VCaP (cell line): ENCODE measurements around the gene PCDHGC5.

Experiments
- H3K27ac ChIP-seq: fragments of 450-650 bp; 2 replicates; pipeline ENCODE4 v1.5.1; 2017
- CTCF ChIP-seq: fragments of 450-650 bp; conservative IDR thresholded peaks from 2 replicates; pipeline ENCODE4 v1.5.1; 2017; ENCODE audit warnings: mild to moderate bottlenecking, moderate library complexity

PCDHGC5 gene

GRCh38 chr5:141488591-141489561 lies at the start of gene PCDHGC5:
Gene PCDHGC5, plus strand, starts transcription at chr5:141489081. Its CDS starts 160 bp downstream, at chr5:141489241.
- no peak for TF ChIP-seq CTCF
- no peak within 1 kb of the TSS for H3K27ac ChIP-seq

- TF ChIP-seq CTCF, result no peak
These were observed 49.3 kb upstream of the PCDHGC5 start for GRCh38 chr5:141439411-141440141.

GRCh38 chr5:141440341-141440740 lies 48.5 kb upstream of the PCDHGC5 start:
- no peak for TF ChIP-seq CTCF

More at GRCh38 chr5:141439411-141440141, 49.3 kb upstream of the PCDHGC5 start:
- H3K27ac ChIP-seq, result no peak overlapping the region

GRCh38 chr5:141441571-141442170 lies 47.2 kb upstream of the PCDHGC5 start:
- no peak for TF ChIP-seq CTCF
- no peak overlapping the region for H3K27ac ChIP-seq

More at GRCh38 chr5:141440341-141440740, 48.5 kb upstream of the PCDHGC5 start:
- H3K27ac ChIP-seq, result no peak overlapping the region

- H3K27ac ChIP-seq, result no peak overlapping the region
- TF ChIP-seq CTCF, result no peak
These were observed 23.5 kb upstream of the PCDHGC5 start for GRCh38 chr5:141465351-141465750.

GRCh38 chr5:141475625-141476131 lies 13.2 kb upstream of the PCDHGC5 start, which contains the start of gene PCDHGC3:
Gene PCDHGC3, plus strand, starts transcription at chr5:141475966. Its CDS starts 151 bp downstream, at chr5:141476117.
- peak within 1 kb of the TSS; percentile 53 for H3K27ac ChIP-seq
- TF ChIP-seq CTCF, result 0 out of 2 replicates have a peak, but pooled peaks have one; percentile 11
